Epithelial cell of prostate (primary cell): ENCODE data around the gene DAD1.
"Not testable (repeated sequence)": the region's sequence is repeated elsewhere in the genome, so short reads cannot be mapped to it uniquely, and the experiment has no call there.

Experiments
- DNase-seq: peaks from one replicate; pipeline ENCODE4 v3.0.0-alpha.2; 2011; ENCODE audit warnings: low read depth, low spot score
- H3K27ac ChIP-seq: fragments of 450-650 bp; 2 replicates; pipeline ENCODE4 v1.5.1; 2017; ENCODE audit warnings: mild to moderate bottlenecking

Gene DAD1

DNA sequence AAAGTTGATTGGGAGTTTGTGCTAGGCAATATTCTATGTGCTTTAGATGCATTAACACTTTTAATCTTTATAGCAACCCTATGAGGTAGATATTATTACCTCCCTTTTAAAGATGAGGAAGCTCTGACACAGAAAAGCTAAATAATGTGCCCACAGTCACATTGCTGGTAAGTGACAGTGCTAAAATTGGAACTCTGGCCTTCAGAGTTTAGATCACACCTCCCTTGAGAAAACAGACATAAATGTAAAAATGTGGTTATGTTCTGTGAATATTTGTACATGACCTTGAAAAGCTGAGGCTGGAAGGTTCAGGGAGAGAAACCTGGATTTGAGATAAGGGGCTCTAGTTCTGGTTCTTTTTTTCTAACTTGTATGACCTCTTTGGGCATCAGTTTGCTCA, 11.0 kb upstream of the DAD1 start:
- no peak for DNase-seq

DNA sequence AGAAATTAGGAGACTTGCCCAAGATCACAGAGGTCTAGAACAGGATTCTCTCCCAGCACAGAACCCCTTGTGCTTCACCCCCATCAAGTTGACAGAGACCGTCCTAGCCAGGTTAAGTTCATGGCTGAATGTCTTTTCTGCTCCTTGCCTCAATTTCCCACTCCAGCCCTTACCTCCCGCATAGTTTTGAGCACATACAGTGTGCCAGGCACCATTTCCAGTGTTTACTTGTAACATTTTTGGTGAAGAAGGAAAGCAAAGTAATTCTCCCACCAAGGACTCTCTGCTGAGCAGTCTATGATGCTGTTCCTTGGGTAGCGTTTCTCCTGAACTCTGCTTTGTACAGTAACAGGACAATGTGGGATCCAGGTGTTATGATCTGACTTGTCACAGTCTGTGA, 10.3 kb upstream of the DAD1 start:
- DNase-seq, result no peak
- H3K27ac ChIP-seq, result peak overlapping the region; percentile 77

More for the DNA sequence above, 11.0 kb upstream of the DAD1 start:
- no peak overlapping the region for H3K27ac ChIP-seq

- DNase-seq, result peak; percentile 53
- H3K27ac ChIP-seq, result peak overlapping the region; percentile 77
Measured at GRCh38 chr14:22598896-22599244, 9.8 kb upstream of the DAD1 start.

- H3K27ac ChIP-seq, result peak within 1 kb of the TSS; percentile 77
- no peak for DNase-seq
Measured at GRCh38 chr14:22598099-22598895, 9.3 kb upstream of the DAD1 start, which contains the start of gene ABHD4. TSS of gene ABHD4 (plus strand) at chr14:22598300. CDS start at chr14:22598307, 7 bp downstream.

GRCh38 chr14:22597771-22598098, 8.7 kb upstream of the DAD1 start:
- no peak for DNase-seq

GRCh38 chr14:22597265-22597664, 8.2 kb upstream of the DAD1 start:
- DNase-seq, result no peak
- H3K27ac ChIP-seq, result no peak overlapping the region

More at GRCh38 chr14:22597771-22598098, 8.7 kb upstream of the DAD1 start:
- H3K27ac ChIP-seq, result peak overlapping the region; percentile 77

- no peak overlapping the region for H3K27ac ChIP-seq
- DNase-seq, result no peak
Measured at GRCh38 chr14:22596354-22596879, 7.4 kb upstream of the DAD1 start.

GRCh38 chr14:22594156-22594716, 5.2 kb upstream of the DAD1 start:
- no peak overlapping the region for H3K27ac ChIP-seq
- no peak for DNase-seq

DNA sequence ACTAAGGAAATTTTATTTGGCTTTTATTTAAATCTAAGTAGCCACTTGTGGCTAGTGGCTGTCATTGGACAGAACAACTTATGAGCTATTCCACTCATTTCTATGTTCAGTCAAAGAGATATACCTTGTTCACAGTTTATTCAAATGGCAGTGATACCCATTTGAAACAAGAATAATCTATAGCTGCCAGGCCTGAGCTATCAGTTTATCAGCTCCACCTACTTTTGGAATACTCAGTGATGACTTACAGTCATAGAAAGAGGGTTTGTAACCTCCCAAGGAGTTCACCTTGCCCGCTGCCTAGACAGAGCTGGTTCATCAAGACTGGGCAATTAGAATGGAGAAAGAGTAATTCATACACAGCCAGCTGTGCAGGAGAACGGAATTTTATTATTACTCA, 4.6 kb upstream of the DAD1 start:
- no peak for DNase-seq
- no peak overlapping the region for H3K27ac ChIP-seq

DNA sequence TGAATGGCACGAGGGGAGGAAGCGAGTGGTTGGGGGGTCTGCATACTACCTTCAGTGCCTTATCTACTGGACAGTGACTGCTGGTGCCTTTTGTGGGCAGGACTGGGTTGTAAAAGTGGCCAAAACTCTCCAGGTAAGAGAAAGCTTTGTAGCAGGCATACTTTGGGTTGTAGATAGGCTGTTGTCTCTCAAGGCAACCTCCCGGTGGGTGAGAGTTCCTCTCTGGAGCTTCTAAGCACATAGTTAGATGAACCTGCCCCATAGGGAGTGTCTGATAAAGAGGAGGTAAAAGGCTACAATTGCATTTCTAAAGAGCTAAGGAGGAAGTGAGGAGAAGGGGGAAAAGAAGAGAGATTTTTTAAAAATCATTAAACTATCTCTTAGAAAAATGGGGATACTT, 4.2 kb upstream of the DAD1 start:
- no peak for DNase-seq
- H3K27ac ChIP-seq, result no peak overlapping the region

DNA sequence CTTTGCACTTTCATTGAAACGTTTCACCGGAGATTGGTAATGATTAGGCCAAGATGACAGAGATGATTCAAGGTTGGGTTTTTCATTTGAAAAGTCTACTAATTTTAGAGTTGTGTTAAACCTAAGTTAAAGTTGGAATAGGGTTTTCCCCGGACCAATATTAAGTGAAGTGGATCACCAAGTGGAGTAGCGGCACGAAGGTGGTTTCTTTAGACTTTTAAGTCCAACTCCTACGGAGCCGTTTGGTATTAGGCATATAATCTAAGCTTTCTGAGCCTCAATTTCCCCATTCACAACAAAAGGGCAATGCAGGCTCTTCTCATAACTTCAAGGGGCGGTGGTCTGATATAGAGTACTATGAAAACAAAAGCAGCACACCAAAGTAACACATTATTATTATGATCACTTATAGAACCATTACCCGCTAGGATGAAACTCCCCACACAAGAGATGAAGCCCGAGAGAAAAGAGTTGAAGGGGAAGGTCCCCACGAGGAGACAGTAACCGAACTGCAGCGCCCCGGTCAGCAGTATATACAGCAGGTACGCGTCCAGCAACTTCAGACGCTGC, 413 bp downstream of the DAD1 start:
- DNase-seq, result no peak
- H3K27ac ChIP-seq, result peak overlapping the region; percentile 76

DNA sequence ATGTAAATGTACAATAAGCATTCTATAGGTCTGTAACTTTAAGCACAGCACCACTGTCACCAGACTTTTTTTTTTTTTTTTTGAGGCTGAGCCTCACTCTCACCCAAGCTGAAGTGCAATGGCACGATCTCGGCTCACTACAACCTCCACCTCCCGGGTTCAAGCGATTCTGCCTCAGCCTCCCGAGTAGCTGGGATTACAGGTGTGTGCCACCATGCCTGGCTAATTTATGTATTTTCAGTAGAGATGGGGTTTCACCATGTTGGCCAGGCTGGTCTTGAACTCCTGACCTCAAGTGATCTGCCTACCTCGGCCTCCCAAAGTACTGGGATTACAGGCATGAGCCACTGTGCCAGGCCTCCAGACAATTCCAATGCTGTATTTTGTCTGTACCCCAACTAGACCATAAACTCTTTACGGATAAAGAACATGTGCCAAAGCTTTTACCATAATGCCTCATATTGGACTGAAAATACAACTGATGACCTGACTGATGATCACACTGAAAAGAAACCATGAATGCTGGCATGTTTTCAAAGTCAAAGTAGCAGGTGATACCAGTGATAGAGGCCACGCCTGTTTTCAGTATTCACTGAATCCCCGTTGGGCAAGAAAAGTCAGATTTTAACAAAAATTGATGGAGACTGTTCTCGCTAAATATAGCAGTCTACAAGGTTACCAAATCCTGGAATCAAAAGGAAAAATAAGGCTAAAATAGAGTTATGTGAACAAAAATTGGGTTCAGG, 1.2 kb downstream of the DAD1 start:
- not testable (repeated sequence) for DNase-seq
- H3K27ac ChIP-seq, result peak overlapping the region; percentile 76

GRCh38 chr14:22587247-22587646, 1.8 kb downstream of the DAD1 start:
- H3K27ac ChIP-seq, result no peak overlapping the region
- no peak for DNase-seq

- DNase-seq, result no peak
- no peak overlapping the region for H3K27ac ChIP-seq
Measured at GRCh38 chr14:22583994-22584393, 5.0 kb downstream of the DAD1 start.

DNA sequence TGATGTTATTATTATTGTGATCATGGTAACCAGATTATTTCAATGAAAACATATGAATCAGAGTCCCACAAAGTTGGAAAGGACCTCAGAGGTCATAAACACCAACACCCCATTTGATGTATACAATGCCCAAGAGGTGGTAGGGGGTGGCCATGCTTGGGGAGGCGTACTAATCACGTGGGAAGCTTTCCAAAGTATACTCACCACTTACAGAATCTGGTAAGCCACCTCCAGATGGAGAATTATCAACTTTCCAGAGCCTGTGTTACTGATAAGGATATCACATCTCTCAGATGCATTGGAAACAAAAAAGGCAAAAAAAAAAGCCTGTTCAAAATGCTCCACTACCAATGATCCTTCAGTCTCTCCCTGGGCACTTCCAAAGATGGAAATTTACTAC, 8.4 kb downstream of the DAD1 start:
- no peak overlapping the region for H3K27ac ChIP-seq
- no peak for DNase-seq

- no peak overlapping the region for H3K27ac ChIP-seq
- no peak for DNase-seq
Measured at GRCh38 chr14:22579881-22580280, 9.1 kb downstream of the DAD1 start.

GRCh38 chr14:22579236-22579635, 9.8 kb downstream of the DAD1 start:
- no peak overlapping the region for H3K27ac ChIP-seq
- no peak for DNase-seq

- H3K27ac ChIP-seq, result no peak overlapping the region
- DNase-seq, result no peak
Measured at GRCh38 chr14:22577334-22577908, 11.6 kb downstream of the DAD1 start.

DNA sequence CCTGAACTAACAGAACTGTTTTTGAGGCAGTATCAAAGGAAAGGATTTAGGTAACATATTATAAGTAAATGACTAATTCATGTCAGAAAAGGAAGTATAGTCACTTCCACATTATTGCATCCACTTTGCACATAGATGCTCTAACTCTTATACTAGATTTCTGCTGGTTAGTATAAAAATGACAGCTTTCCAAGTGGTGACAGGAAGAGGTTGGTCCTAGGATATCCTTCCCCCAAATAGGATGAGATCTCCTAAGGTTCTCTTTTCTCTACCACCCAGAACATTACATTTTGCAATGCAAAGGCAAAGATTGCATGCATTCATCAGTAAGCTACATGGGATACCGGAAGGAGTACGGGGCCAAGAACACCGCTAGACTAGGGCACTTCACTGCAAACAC, 15.2 kb downstream of the DAD1 start:
- no peak for DNase-seq
- H3K27ac ChIP-seq, result peak overlapping the region; percentile 28

DNA sequence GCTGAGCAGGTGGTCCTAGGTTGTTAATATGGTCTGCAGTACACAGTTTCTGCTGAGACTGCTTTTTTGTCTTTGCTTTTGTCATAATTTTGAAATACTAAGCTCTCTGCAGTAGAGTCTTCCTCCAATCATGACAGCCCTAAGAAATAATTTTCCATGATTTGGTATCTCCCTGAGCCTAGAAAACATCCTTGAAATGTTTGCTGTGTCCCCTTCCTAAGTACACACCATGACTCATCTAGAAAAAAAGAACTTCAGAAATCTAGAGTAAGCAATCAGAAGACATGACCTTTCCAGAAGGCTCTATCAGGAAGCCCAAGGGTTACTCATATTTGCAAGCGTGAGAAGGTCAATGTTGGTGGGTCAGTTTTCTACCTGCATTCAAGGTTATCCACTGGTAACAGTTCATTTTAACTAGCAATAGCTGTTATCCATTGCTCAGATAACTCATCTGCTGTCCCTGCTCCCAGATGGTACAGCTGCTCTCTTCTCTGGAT, 16.4 kb downstream of the DAD1 start:
- no peak for DNase-seq
- peak overlapping the region; percentile 6 for H3K27ac ChIP-seq
